H1 (cell line): ENCODE results near the gene PTPN5.

ENCODE experiments used
- CHD2 ChIP-seq: IDR thresholded peaks from 2 replicates; pipeline ENCODE4 v1.6.1; 2012; ENCODE audit warnings: low read length, improper control_type of control experiment
- MAX ChIP-seq: IDR thresholded peaks from 2 replicates; pipeline ENCODE4 v1.6.1; 2012; ENCODE audit warnings: inconsistent platforms
- SIX5 ChIP-seq: IDR thresholded peaks from 2 replicates; pipeline ENCODE4 v1.6.1; 2011; ENCODE audit warnings: mild to moderate bottlenecking, low read depth, low read length
- YY1 ChIP-seq: IDR thresholded peaks from 2 replicates; pipeline ENCODE4 v1.6.1; 2011; ENCODE audit warnings: low read depth, mild to moderate bottlenecking, low read length
- TF ChIP-seq, protein P1 (sequence below), 3 experiments: IDR thresholded peaks; 1 replicate in 2 of 3; 2 replicates in 1 of 3; pipeline versions ENCODE4 v1.5.1 to v1.6.1; 2011; ENCODE audit warnings: low read length in 3 of 3, mild to moderate bottlenecking in 3 of 3, inconsistent platforms in 2 of 3, low read depth in 1 of 3, moderate library complexity in 1 of 3; ENCODE audit not compliant: insufficient read depth in 1 of 3; ENCODE audit errors: control extremely low read depth in 1 of 3

- TF ChIP-seq SIX5 (no peak), YY1 (no peak), MAX (no peak), CHD2 (no peak)
- TF ChIP-seq, protein P1, sequence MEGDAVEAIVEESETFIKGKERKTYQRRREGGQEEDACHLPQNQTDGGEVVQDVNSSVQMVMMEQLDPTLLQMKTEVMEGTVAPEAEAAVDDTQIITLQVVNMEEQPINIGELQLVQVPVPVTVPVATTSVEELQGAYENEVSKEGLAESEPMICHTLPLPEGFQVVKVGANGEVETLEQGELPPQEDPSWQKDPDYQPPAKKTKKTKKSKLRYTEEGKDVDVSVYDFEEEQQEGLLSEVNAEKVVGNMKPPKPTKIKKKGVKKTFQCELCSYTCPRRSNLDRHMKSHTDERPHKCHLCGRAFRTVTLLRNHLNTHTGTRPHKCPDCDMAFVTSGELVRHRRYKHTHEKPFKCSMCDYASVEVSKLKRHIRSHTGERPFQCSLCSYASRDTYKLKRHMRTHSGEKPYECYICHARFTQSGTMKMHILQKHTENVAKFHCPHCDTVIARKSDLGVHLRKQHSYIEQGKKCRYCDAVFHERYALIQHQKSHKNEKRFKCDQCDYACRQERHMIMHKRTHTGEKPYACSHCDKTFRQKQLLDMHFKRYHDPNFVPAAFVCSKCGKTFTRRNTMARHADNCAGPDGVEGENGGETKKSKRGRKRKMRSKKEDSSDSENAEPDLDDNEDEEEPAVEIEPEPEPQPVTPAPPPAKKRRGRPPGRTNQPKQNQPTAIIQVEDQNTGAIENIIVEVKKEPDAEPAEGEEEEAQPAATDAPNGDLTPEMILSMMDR (IDR thresholded peaks at IDR 0.05; ENCODE audit: control extremely low read depth in 1 of 3, insufficient read depth in 1 of 3, low read depth in 1 of 3, low read length in 3 of 3) = no peak
Measured at GRCh38 chr11:18773104-18773503, 18.5 kb downstream of the PTPN5 start.
